Heart left ventricle (tissue), 16 donors: Measurements from ENCODE around the gene LHFPL4. TPM values are rescaled to one million over a fixed set of nuclear protein-coding genes. Genes with fewer than 3 reads are reported as not detected.

Source experiments
- ATAC-seq, 4 donors: fragments of 200-7000 bp; cut with Tn5 transposase; one replicate each; pipeline ENCODE4 v1.9.1; 2020 to 2022; ENCODE audit warnings: moderate library complexity in 4 of 4, mild to moderate bottlenecking in 3 of 4, moderate number of reproducible peaks in 1 of 4
- DNase-seq, 5 donors: peaks; one replicate each; pipeline ENCODE4 v3.0.0-alpha.2; 2020
- H3K27ac ChIP-seq, 12 donors: fragments of 200-600 bp; sonication (generic) in 4 of 12; one replicate each; pipeline versions ENCODE4 v1.5.0 to v1.8.0; 2016 to 2022; ENCODE audit warnings: mild to moderate bottlenecking in 2 of 12
- H3K27me3 ChIP-seq, 9 donors: fragments of 200-600 bp; sonication (generic) in 2 of 9; one replicate each; pipeline versions ENCODE4 v1.5.1 to v1.8.0; 2016 to 2022; ENCODE audit warnings: mild to moderate bottlenecking in 3 of 9
- H3K36me3 ChIP-seq, 9 donors: fragments of 200-600 bp; sonication (generic) in 2 of 9; one replicate each; pipeline versions ENCODE4 v1.5.0 to v1.8.0; 2018 to 2022; ENCODE audit warnings: mild to moderate bottlenecking in 2 of 9
- H3K4me1 ChIP-seq, 12 donors: fragments of 200-600 bp; sonication (generic) in 4 of 12; one replicate each; pipeline versions ENCODE4 v1.5.0 to v1.8.0; 2016 to 2022; ENCODE audit warnings: mild to moderate bottlenecking in 3 of 12
- H3K4me3 ChIP-seq, 12 donors: fragments of 200-600 bp; sonication (generic) in 4 of 12; one replicate each; pipeline versions ENCODE4 v1.5.0 to v1.8.0; 2017 to 2022; ENCODE audit warnings: mild to moderate bottlenecking in 9 of 12, moderate library complexity in 4 of 12
- H3K9me3 ChIP-seq, 12 donors: fragments of 200-600 bp; sonication (generic) in 4 of 12; one replicate each; pipeline versions ENCODE4 v1.5.0 to v1.8.0; 2016 to 2022; ENCODE audit warnings: mild to moderate bottlenecking in 1 of 12
- CTCF ChIP-seq, 12 donors: fragments of 200-600 bp; sonication (generic) in 4 of 12; IDR thresholded peaks; one replicate each; pipeline versions ENCODE4 v1.5.0 to v1.8.0; 2018 to 2022; ENCODE audit warnings: antibody characterized with exemption in 12 of 12, mild to moderate bottlenecking in 5 of 12
- POLR2A ChIP-seq, 2 donors: fragments of 450-650 bp; IDR thresholded peaks; one replicate each; pipeline ENCODE4 v1.6.1; 2017; ENCODE audit warnings: antibody characterized with exemption in 2 of 2, mild to moderate bottlenecking in 2 of 2, moderate library complexity in 2 of 2
- WGBS, 4 donors: extraction: QIAGEN DNeasy Blood & Tissue Kit in 2 of 4; methylation state at CpG; one replicate each; pipeline versions ENCODE4 v1.1.5 to v1.1.7; 2013 to 2018; 5-methylcytosine and 5-hydroxymethylcytosine counted together
- intact Hi-C, 10 donors: fragments of 100-400 bp; cut with DNase I; formaldehyde crosslinking; loops; one replicate each; pipeline versions ENCODE4 v1.11.1 to v1.14.2; 2022
- polyA plus RNA-seq, 2 donors: library from polyadenylated mRNA; stranded (reverse); fragments of 200-250 nt; gene quantifications; one replicate each; pipeline ENCODE4 v1.2.3, GENCODE V29; 2013
- total RNA-seq, 9 donors: library from RNA; depleted of rRNA in 2 of 9; stranded (reverse); fragments of >200 nt in 2 of 9; fragmentation: NEBNext Ultra II Directional in 3 of 9; extraction: Animal tissue kit (Norgen Biotek cat#: 25700) in 3 of 9; gene quantifications; one replicate each; pipeline versions ENCODE4 v1.1.0 to v1.2.4, GENCODE V29; 2016 to 2023
- donor health status: ischemic (EF 13 %, LVEDD 7.1; RV severe dilation, severe dysfunction).
- donor health status: healthy with polysubstance abuse.
- donor health status: DM: no; HTN: yes; CAD: no.
- donor health status: DM: no; HTN: no; CAD: no.
- donor health status: ischemic (EF 25% LVEDD 6.9; RV normal size, moderate dysfunction).
- donor health status: ischemic (EF 25% LVEDD 5.7; RV mildly dilated, moderate dysfunction).
- donor health status: healthy.
- donor health status: DM: yes; HTN: yes; CAD: no.
- donor health status: ischemic (EF 35%, LVEDD 5.7; RV mildly dilated, moderate dysfunction).
- donor health status: nonischemic (EF 11% LVEDD 7.7; RV severe dilation, severe dysfunction).
- donor health status: DM: yes; HTN: yes; CAD: no.
- donor health status: PGD.
- donor health status: ischemic (EF 29% LVEDD 5.4; RV normal size, mild dysfunction).
- donor health status: nonischemic (EF 23%, LVEDD 6.1; RV moderate dilation, normal function).

Gene LHFPL4
- total and polyA plus RNA-seq, 11 donors: 0.08 TPM; not detected in 10

GRCh38 chr3:9500108-9501050 is 53.2 kb downstream of the LHFPL4 start:
- Histone ChIP-seq H3K27me3 (peaks cover 0 to 29% (median 14%) of the 10 kb centered on the region in 9 donors), H3K4me1 (peaks cover 0 to 13% (median 7%) of the 10 kb centered on the region in 12 donors), H3K27ac (no peak overlapping the region), H3K9me3 (no peaks in the 10 kb centered on the region), H3K36me3 (no peaks in the 10 kb centered on the region), H3K4me3 (peak overlapping the region in 5 of 12 donors; percentile 3 to 14 (median 9))
- WGBS, 4 donors: 12 to 20% (median 16%) methylated on average over 25 to 39 of the region's 39 CpGs
- TF ChIP-seq CTCF (IDR thresholded peaks at IDR 0.05) (peak; percentile 43 to 75 (median 56)), POLR2A (IDR thresholded peaks at IDR 0.05) (no peak)
- DNase-seq (peak; percentile 41 to 77 (median 55)), ATAC-seq (peak; percentile 24 to 82 (median 73))
- intact Hi-C loops: loop anchor here in 6 of 10 donors (5.0 to 10.0 kb wide), 6 partner anchors 144 to 417 kb away; partner anchors contain the start of genes BRPF1 (in 4 of the 6), IL17RC (in 1 of the 6), MTMR14 (in 1 of the 6) and OGG1 (in 1 of the 6)

- 25 to 29% (median 27%) methylated on average over 19 of the region's 19 CpGs for WGBS, 4 donors
- H3K4me3 ChIP-seq: peak overlapping the region in 1 of 12 donors; percentile 9
- peaks cover 0 to 29% (median 14%) of the 10 kb centered on the region in 9 donors for H3K27me3 ChIP-seq
- TF ChIP-seq CTCF (IDR thresholded peaks at IDR 0.05): no peak
- TF ChIP-seq POLR2A (IDR thresholded peaks at IDR 0.05): no peak
- H3K4me1 ChIP-seq: peaks cover 0 to 13% (median 7%) of the 10 kb centered on the region in 12 donors
- H3K27ac ChIP-seq: no peak overlapping the region
- H3K9me3 ChIP-seq: no peaks in the 10 kb centered on the region
- intact Hi-C loops: loop anchor here in 6 of 10 donors (5.0 to 10.0 kb wide), 6 partner anchors 145 to 418 kb away; partner anchors contain the start of genes BRPF1 (in 4 of the 6), IL17RC (in 1 of the 6), MTMR14 (in 1 of the 6) and OGG1 (in 1 of the 6)
- DNase-seq (no peak), ATAC-seq (no peak)
- no peaks in the 10 kb centered on the region for H3K36me3 ChIP-seq
Measured at GRCh38 chr3:9499455-9500107, 54.0 kb downstream of the LHFPL4 start.

GRCh38 chr3:9498781-9499180 is 54.8 kb downstream of the LHFPL4 start:
- peaks cover 0 to 13% (median 7%) of the 10 kb centered on the region in 12 donors for H3K4me1 ChIP-seq

More at GRCh38 chr3:9498781-9499180, 54.8 kb downstream of the LHFPL4 start:
- H3K36me3 ChIP-seq: no peaks in the 10 kb centered on the region
- no peak overlapping the region for H3K27ac ChIP-seq
- H3K4me3 ChIP-seq: no peak overlapping the region
- DNase-seq (no peak), ATAC-seq (no peak)
- TF ChIP-seq CTCF (IDR thresholded peaks at IDR 0.05) (no peak), POLR2A (IDR thresholded peaks at IDR 0.05) (no peak)
- H3K27me3 ChIP-seq: peaks cover 0 to 29% (median 14%) of the 10 kb centered on the region in 9 donors
- H3K9me3 ChIP-seq: no peaks in the 10 kb centered on the region
- 84 to 91% (median 89%) methylated on average over 3 to 6 of the region's 6 CpGs for WGBS, 4 donors
- intact Hi-C loops: no loop called here
